Cardiac fibroblast (primary cell): ENCODE results near the gene ASCL1.

Experiments used
- DNase-seq, 2 donors: peaks; one replicate each; pipeline versions ENCODE4 v3.0.0 to v3.0.0-alpha.2; 2010; ENCODE audit warnings: low read depth in 2 of 2
- H3K4me3 ChIP-seq, 2 donors: replicated peaks in 1 of 2; 1 replicate in 1 of 2; 2 replicates in 1 of 2; pipeline ENCODE4 v1.5.1; 2011; ENCODE audit warnings: low read depth in 2 of 2, low read length in 2 of 2, mild to moderate bottlenecking in 2 of 2, moderate library complexity in 1 of 2
- TF ChIP-seq, protein P1 (sequence below): IDR thresholded peaks from one replicate; pipeline ENCODE4 v1.5.1; 2011; ENCODE audit warnings: low read depth, mild to moderate bottlenecking, low read length, inconsistent platforms

The ASCL1 gene

DNA sequence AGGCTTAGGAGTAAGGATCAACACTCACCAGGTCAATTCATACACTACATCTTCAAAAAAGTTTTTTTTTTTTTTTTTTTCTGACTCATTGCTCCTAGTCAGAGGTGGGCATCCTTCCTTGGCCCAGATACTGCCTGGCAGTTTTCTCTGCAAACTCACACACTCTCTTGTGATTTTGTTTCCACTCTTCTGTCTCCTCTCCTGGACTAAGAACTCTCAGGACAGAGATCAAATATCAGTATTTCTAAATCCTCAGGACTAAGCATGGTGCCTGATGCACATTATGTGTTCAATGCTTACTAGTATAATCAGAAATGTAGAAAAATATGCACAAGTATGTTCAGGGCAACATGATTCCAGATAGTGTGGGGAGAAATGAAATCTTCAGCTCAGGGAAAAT is 30.3 kb upstream of the ASCL1 start:
- DNase-seq = no peak
- TF ChIP-seq, protein P1, sequence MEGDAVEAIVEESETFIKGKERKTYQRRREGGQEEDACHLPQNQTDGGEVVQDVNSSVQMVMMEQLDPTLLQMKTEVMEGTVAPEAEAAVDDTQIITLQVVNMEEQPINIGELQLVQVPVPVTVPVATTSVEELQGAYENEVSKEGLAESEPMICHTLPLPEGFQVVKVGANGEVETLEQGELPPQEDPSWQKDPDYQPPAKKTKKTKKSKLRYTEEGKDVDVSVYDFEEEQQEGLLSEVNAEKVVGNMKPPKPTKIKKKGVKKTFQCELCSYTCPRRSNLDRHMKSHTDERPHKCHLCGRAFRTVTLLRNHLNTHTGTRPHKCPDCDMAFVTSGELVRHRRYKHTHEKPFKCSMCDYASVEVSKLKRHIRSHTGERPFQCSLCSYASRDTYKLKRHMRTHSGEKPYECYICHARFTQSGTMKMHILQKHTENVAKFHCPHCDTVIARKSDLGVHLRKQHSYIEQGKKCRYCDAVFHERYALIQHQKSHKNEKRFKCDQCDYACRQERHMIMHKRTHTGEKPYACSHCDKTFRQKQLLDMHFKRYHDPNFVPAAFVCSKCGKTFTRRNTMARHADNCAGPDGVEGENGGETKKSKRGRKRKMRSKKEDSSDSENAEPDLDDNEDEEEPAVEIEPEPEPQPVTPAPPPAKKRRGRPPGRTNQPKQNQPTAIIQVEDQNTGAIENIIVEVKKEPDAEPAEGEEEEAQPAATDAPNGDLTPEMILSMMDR = no peak
- H3K4me3 ChIP-seq = no peak overlapping the region

DNA sequence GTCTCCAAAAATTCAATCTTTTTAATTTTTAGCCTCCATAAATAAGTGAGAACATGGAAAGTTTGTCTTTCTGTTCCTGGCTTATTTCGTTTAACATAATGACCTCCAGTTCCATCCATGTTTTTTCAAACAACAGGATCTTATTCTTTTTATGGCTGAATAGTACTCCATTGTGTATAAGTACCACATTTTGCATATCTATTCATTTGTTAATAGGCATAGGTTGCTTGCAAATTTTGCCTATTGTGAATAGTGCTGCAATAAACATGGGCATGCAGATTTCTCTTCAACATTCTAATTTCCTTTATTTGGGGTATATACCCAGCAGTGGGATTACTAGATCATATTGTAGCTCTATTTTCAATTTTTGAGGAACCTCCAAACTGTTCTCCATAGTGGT is 24.3 kb upstream of the ASCL1 start:
- no peak for DNase-seq
- H3K4me3 ChIP-seq = no peak overlapping the region
- TF ChIP-seq, protein P1 = no peak

DNA sequence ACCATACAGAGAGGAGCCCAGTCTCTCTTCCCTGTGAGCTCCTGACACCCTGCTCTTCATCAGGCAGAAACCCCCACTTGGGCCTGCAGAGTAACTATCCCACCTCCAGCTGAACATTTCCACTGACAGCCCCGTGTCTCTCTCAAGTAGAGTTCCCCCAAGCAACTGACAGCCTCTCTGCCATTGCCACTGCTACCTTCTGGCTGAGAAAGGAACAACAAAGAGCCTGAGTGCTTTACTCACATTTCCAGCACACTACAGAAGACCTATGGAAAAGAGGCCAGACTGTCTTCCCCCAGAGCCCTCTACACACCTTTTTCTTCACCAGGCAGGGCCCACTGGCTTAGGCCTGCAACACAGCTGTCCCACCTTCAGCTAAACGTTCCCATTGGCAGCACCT is 18.4 kb upstream of the ASCL1 start:
- TF ChIP-seq, protein P1 = no peak
- H3K4me3 ChIP-seq = no peak overlapping the region
- DNase-seq = no peak

DNA sequence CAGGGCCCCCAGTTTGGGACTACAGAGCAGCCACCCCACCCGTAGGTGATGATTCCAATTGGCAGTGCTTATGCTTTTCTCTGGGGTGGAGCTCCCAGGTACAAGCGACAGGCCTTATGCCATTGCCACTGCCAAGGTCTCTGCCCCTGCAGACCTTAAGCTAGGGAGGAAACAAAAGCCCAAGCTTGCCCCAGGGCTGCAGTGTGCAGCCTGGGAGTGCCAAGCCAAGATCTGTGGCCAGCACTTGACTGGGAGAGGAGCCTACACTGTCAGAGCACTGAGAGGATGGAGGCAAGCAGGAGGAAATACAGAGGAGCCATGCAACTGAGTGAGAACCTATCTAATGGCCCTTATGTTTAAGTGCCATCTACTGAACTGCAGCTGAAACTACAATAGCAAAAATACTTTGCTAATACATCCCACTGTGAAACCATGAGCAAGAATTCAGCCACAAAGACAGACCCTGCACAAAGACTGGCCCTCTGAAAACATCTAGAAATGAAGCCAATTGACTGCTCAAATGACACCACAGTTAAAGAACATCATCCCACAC is 17.7 kb upstream of the ASCL1 start:
- TF ChIP-seq, protein P1 = no peak
- no peak for DNase-seq
- no peak overlapping the region for H3K4me3 ChIP-seq

DNA sequence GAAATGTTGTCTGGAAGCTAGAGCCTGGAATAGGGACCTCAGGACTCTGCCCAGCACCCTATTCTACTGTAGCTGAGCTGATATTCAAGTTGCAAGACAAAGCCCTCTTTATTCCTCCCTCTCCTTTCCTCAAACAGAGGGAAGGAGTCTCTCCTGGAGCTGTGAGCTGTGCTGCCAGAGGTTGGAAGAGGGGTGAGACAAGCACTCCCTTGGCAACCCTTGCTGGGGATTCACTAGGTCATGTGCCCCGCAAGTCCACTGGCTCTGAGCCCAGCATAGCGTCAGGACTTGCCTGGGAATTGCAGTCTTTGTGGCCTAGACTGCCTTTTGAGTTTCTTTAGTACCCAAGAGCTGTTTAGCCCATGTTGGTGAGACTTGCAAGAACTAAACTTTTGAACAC is 11.4 kb upstream of the ASCL1 start:
- no peak overlapping the region for H3K4me3 ChIP-seq
- DNase-seq = no peak
- TF ChIP-seq, protein P1 = no peak

DNA sequence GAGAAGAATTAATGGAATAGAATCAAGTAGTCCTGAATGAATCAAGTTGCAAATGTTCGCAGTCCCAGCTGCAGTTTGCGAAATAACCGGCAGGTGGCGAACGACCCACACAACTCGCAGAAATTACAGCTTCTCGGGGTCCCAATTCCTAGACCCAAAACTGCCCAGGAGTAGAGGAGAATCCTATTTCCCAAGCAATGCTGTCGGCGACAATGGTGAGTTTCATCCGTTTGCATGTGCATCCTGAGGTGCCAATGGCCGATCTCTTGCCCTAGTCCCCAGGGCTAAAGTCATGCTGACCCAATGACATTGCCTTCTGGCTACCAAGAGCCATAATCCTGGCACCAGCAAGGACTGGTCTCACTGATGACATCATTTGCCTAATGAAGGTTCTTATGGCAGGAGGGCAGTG is 8.5 kb upstream of the ASCL1 start:
- peak; percentile 53 to 55 for DNase-seq
- TF ChIP-seq, protein P1 = peak; percentile 77
- no peak overlapping the region for H3K4me3 ChIP-seq
